HepG2 (cell line): ENCODE results near the gene RABGAP1L. TPM values are rescaled to one million over a fixed set of nuclear protein-coding genes. Genes with fewer than 3 reads are reported as not detected.
A peak's percentile ranks its signal among the peaks of the same experiment; 100 is the strongest.

Experiments
- DNMT1 ChIP-seq: sonication (generic); formaldehyde crosslinking; IDR thresholded peaks from 2 replicates; pipeline ENCODE4 v1.5.1; 2020; ENCODE audit warnings: mild to moderate bottlenecking, missing genetic modification reagents
- DR1 ChIP-seq: sonication (generic); formaldehyde crosslinking; IDR thresholded peaks from 2 replicates; pipeline ENCODE4 v1.8.0; 2021; ENCODE audit warnings: mild to moderate bottlenecking, missing genetic modification reagents, inconsistent platforms
- E2F1 ChIP-seq: sonication (generic); formaldehyde crosslinking; IDR thresholded peaks from 2 replicates; pipeline ENCODE4 v1.5.0; 2020; ENCODE audit warnings: missing genetic modification reagents
- FOXK1 ChIP-seq: sonication (generic); formaldehyde crosslinking; IDR thresholded peaks from 2 replicates; pipeline ENCODE4 v1.4.0; 2020; ENCODE audit warnings: low read depth, missing genetic modification reagents, borderline replicate concordance
- GATAD2A ChIP-seq: IDR thresholded peaks from 2 replicates; pipeline ENCODE4 v1.6.1; 2016
- GTF2F1 ChIP-seq: fragments of 150-350 bp; IDR thresholded peaks from 2 replicates; pipeline ENCODE4 v1.6.1; 2014; ENCODE audit warnings: low read length
- JUND ChIP-seq: sonication (generic); formaldehyde crosslinking; IDR thresholded peaks from 2 replicates; pipeline ENCODE4 v1.8.0; 2022; ENCODE audit warnings: mild to moderate bottlenecking, missing genetic modification reagents
- NCOA1 ChIP-seq: sonication (generic); formaldehyde crosslinking; IDR thresholded peaks from 2 replicates; pipeline ENCODE4 v1.9.0; 2021; ENCODE audit warnings: missing genetic modification reagents
- SAFB2 ChIP-seq: sonication (generic); formaldehyde crosslinking; IDR thresholded peaks from 2 replicates; pipeline ENCODE4 v1.5.1; 2020; ENCODE audit warnings: missing genetic modification reagents, low read depth, mild to moderate bottlenecking, borderline replicate concordance
- SATB2 ChIP-seq: sonication (generic); formaldehyde crosslinking; IDR thresholded peaks from 2 replicates; pipeline ENCODE4 v1.5.0; 2020; ENCODE audit warnings: missing genetic modification reagents
- SMAD3 ChIP-seq: sonication (generic); formaldehyde crosslinking; IDR thresholded peaks from 2 replicates; pipeline ENCODE4 v1.4.0; 2020; ENCODE audit warnings: missing genetic modification reagents
- ZNF234 ChIP-seq: sonication (generic); formaldehyde crosslinking; conservative IDR thresholded peaks from 2 replicates; pipeline ENCODE4 v1.5.1; 2020; ENCODE audit warnings: mild to moderate bottlenecking, missing genetic modification reagents
- ZNF598 ChIP-seq: sonication (generic); formaldehyde crosslinking; IDR thresholded peaks from 2 replicates; pipeline ENCODE4 v1.5.1; 2020; ENCODE audit warnings: mild to moderate bottlenecking, missing genetic modification reagents, borderline replicate concordance
- ZNF674 ChIP-seq: sonication (generic); formaldehyde crosslinking; IDR thresholded peaks from 2 replicates; pipeline ENCODE4 v1.5.0; 2020; ENCODE audit warnings: low read depth, mild to moderate bottlenecking, missing genetic modification reagents
- ZNF720 ChIP-seq: sonication (generic); formaldehyde crosslinking; IDR thresholded peaks from 2 replicates; pipeline ENCODE4 v1.4.0; 2020; ENCODE audit warnings: missing genetic modification reagents
- ZNF766 ChIP-seq: sonication (generic); formaldehyde crosslinking; IDR thresholded peaks from 2 replicates; pipeline ENCODE4 v1.5.0; 2020; ENCODE audit warnings: missing genetic modification reagents, borderline replicate concordance
- polyA plus RNA-seq, 8 experiments: library from polyadenylated mRNA; depleted of rRNA in 3 of 8; stranded (reverse) in 7 of 8; unstranded in 1 of 8; fragments of >200 nt; fragmentation: Illumina TruSeq in 4 of 8; extraction: Trizol in 4 of 8; gene quantifications; 2 replicates each; pipeline versions ENCODE4 v1.2.1 to v1.2.3, GENCODE V29; 2011 to 2016; ENCODE audit warnings: low read depth in 4 of 8, missing spikeins in 1 of 8, mixed read lengths in 1 of 8; ENCODE audit not compliant: insufficient read depth in 1 of 8
- total RNA-seq, 5 experiments: library from RNA; depleted of rRNA; stranded (reverse); fragments of >200 nt; fragmentation: Illumina TruSeq; extraction: Trizol; gene quantifications; 2 replicates each; pipeline ENCODE4 v1.2.3, GENCODE V29; 2016; ENCODE audit warnings: low read depth in 1 of 5
- TF ChIP-seq, protein P1 (sequence below): sonication (generic); formaldehyde crosslinking; IDR thresholded peaks from 2 replicates; pipeline ENCODE4 v1.5.0; 2020; ENCODE audit warnings: missing genetic modification reagents, mild to moderate bottlenecking, borderline replicate concordance

RABGAP1L gene
- total and polyA plus RNA-seq, 2 of the 13 experiments (the other 11 are each of a cell fraction or from before 2014, with no cell fraction given) = 7.9 to 22.6 TPM

DNA sequence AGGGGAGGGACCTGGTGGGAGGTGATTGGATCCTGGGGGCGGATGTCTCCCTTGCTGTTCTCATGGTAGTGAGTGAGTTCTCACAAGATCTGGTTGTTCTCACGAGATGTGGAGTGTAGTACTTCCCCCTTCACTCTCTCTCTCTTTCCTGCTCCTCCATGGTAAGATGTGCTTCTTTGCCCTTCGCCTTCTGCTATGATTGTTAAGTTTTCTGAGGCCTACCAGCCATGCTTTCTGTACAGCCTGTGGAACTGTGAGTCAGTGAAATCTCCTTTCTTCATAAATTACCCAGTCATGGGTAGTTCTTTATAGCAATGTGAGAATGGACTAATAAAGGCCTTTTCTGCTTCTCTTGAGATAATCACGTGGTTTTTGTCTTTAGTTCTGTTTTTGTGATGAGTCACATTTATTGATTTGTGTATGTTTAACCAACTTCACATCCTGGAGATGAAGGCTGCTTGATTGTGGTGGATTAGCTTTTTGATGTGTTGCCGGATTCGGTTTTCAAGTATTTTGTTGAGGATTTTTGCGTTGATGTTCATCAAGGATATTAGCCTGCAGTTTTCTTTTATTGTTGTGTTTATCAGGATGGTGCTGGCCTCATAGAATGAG is 45.5 kb downstream of the RABGAP1L start (continued):
- 0 out of 2 replicates have a peak, but pooled peaks have one; percentile 34 for TF ChIP-seq GATAD2A (CRISPR knock-in tag)
- TF ChIP-seq, protein P1, sequence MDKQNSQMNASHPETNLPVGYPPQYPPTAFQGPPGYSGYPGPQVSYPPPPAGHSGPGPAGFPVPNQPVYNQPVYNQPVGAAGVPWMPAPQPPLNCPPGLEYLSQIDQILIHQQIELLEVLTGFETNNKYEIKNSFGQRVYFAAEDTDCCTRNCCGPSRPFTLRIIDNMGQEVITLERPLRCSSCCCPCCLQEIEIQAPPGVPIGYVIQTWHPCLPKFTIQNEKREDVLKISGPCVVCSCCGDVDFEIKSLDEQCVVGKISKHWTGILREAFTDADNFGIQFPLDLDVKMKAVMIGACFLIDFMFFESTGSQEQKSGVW (CRISPR knock-in tag) = no peak
- no peak for TF ChIP-seq E2F1 (CRISPR knock-in tag)
- no peak for TF ChIP-seq DNMT1
- TF ChIP-seq FOXK1 (CRISPR knock-in tag) = no peak
- TF ChIP-seq SAFB2 = no peak
- TF ChIP-seq DR1 (CRISPR knock-in tag) = no peak
- no peak for TF ChIP-seq ZNF766 (CRISPR knock-in tag)
- TF ChIP-seq GTF2F1 = no peak
- no peak for TF ChIP-seq ZNF234 (CRISPR knock-in tag)
- no peak for TF ChIP-seq SATB2 (CRISPR knock-in tag)
- peak; percentile 34; the same call in 1 of the 2 replicates for TF ChIP-seq JUND (CRISPR knock-in tag)
- TF ChIP-seq ZNF674 (CRISPR knock-in tag) = no peak
- no peak for TF ChIP-seq ZNF598
- no peak for TF ChIP-seq NCOA1 (CRISPR knock-in tag)
- no peak for TF ChIP-seq SMAD3 (CRISPR knock-in tag)
- TF ChIP-seq ZNF720 (CRISPR knock-in tag) = no peak
